BLaER1 treated with 17β-estradiol and CSF1 and Interleukin-3, amounts not matched to agents 10 nM and 100 nM (cell line): Measurements from ENCODE around the gene ZNF655.

Experiments
- H3K27ac ChIP-seq, 11 experiments: shearing (Covaris generic); formaldehyde crosslinking; 2 replicates each; pipeline ENCODE4 v1.8.1; 2022
- H3K27me3 ChIP-seq, 11 experiments: shearing (Covaris generic); formaldehyde crosslinking; 2 replicates each; pipeline ENCODE4 v1.8.1; 2022
- H3K36me3 ChIP-seq, 11 experiments: shearing (Covaris generic); formaldehyde crosslinking; 2 replicates each; pipeline ENCODE4 v1.8.1; 2022
- H3K4me1 ChIP-seq, 10 experiments: shearing (Covaris generic); formaldehyde crosslinking; 2 replicates each; pipeline ENCODE4 v1.8.1; 2022
- H3K4me2 ChIP-seq, 11 experiments: shearing (Covaris generic); formaldehyde crosslinking; 2 replicates each; pipeline ENCODE4 v1.8.1; 2022
- H3K4me3 ChIP-seq, 10 experiments: shearing (Covaris generic); formaldehyde crosslinking; 2 replicates each; pipeline ENCODE4 v1.8.1; 2022
- H3K9ac ChIP-seq, 11 experiments: shearing (Covaris generic); formaldehyde crosslinking; 2 replicates each; pipeline ENCODE4 v1.8.1; 2022
- H3K9me3 ChIP-seq, 11 experiments: shearing (Covaris generic); formaldehyde crosslinking; replicated peaks in 1 of 11; 2 replicates each; pipeline ENCODE4 v1.8.1; 2022
- H4K20me1 ChIP-seq, 11 experiments: shearing (Covaris generic); formaldehyde crosslinking; 2 replicates each; pipeline ENCODE4 v1.8.1; 2022
- Cebpa-rat ChIP-seq, 11 experiments: shearing (Covaris generic); IDR thresholded peaks; 2 replicates each; pipeline ENCODE4 v1.8.1; 2022

The ZNF655 gene

GRCh38 chr7:99557196-99557607 lies 1.2 kb upstream of the ZNF655 start:
- Histone ChIP-seq H3K9me3 (no peaks in the 10 kb centered on the region), H3K4me2 (peak overlapping the region; percentile 81 to 94 (median 88)), H3K4me1 (peaks cover 31 to 69% (median 45%) of the 10 kb centered on the region in 10 experiments), H3K27me3 (no peaks in the 10 kb centered on the region), H4K20me1 (peaks cover 10 to 32% (median 22%) of the 10 kb centered on the region in 11 experiments; a peak in 16 of 22 replicates), H3K9ac (peak overlapping the region; percentile 93 to 99 (median 97)), H3K36me3 (peaks cover 33 to 64% (median 54%) of the 10 kb centered on the region in 11 experiments), H3K4me3 (peak overlapping the region; percentile 76 to 96 (median 90)), H3K27ac (peak overlapping the region; percentile 93 to 98 (median 97); a peak in 21 of 22 replicates)
- TF ChIP-seq Cebpa-rat (IDR thresholded peaks at IDR 0.05), result no peak

GRCh38 chr7:99557940-99558305 lies 519 bp upstream of the ZNF655 start:
- H3K36me3 ChIP-seq, result peaks cover 40 to 72% (median 61%) of the 10 kb centered on the region in 11 experiments
- peak overlapping the region; percentile 93 to 99 (median 97) for H3K9ac ChIP-seq
- H3K27ac ChIP-seq, result peak overlapping the region; percentile 93 to 98 (median 97)
- no peaks in the 10 kb centered on the region for H3K27me3 ChIP-seq
- H3K4me1 ChIP-seq, result peaks cover 27 to 71% (median 46%) of the 10 kb centered on the region in 10 experiments
- H4K20me1 ChIP-seq, result peaks cover 10 to 39% (median 29%) of the 10 kb centered on the region in 11 experiments; a peak in 17 of 22 replicates
- peak overlapping the region; percentile 81 to 94 (median 88) for H3K4me2 ChIP-seq
- H3K4me3 ChIP-seq, result peak overlapping the region; percentile 76 to 96 (median 90)
- TF ChIP-seq Cebpa-rat (IDR thresholded peaks at IDR 0.05), result no peak
- H3K9me3 ChIP-seq, result no peaks in the 10 kb centered on the region

- peak overlapping the region; percentile 76 to 96 (median 90) for H3K4me3 ChIP-seq
- H3K4me2 ChIP-seq, result peak overlapping the region; percentile 81 to 94 (median 88)
- H3K36me3 ChIP-seq, result peaks cover 45 to 73% (median 66%) of the 10 kb centered on the region in 11 experiments
- no peak for TF ChIP-seq Cebpa-rat (IDR thresholded peaks at IDR 0.05)
- H4K20me1 ChIP-seq, result peaks cover 14 to 53% (median 40%) of the 10 kb centered on the region in 11 experiments; a peak in 20 of 22 replicates
- no peaks in the 10 kb centered on the region for H3K27me3 ChIP-seq
- peaks cover 27 to 79% (median 52%) of the 10 kb centered on the region in 10 experiments for H3K4me1 ChIP-seq
- no peaks in the 10 kb centered on the region for H3K9me3 ChIP-seq
- peak overlapping the region; percentile 93 to 99 (median 97) for H3K9ac ChIP-seq
- H3K27ac ChIP-seq, result peak overlapping the region; percentile 93 to 98 (median 97)
Measured at GRCh38 chr7:99559175-99559915, 903 bp downstream of the ZNF655 start.

GRCh38 chr7:99560834-99561736 lies 2.6 kb downstream of the ZNF655 start:
- H3K9ac ChIP-seq, result peak overlapping the region in 7 of 11 experiments; percentile 12 to 98 (median 93); a peak in 10 of 22 replicates
- TF ChIP-seq Cebpa-rat (IDR thresholded peaks at IDR 0.05), result no peak
- H3K4me2 ChIP-seq, result peak overlapping the region in 10 of 11 experiments; percentile 81 to 94 (median 88); a peak in 18 of 22 replicates
- H3K9me3 ChIP-seq, result no peaks in the 10 kb centered on the region
- peak overlapping the region in 3 of 11 experiments; percentile 1 to 63 (median 18); a peak in 5 of 22 replicates for H3K27ac ChIP-seq
- no peaks in the 10 kb centered on the region for H3K27me3 ChIP-seq
- H3K4me3 ChIP-seq, result peak overlapping the region in 3 of 10 experiments; percentile 76 to 88 (median 80); a peak in 3 of 20 replicates
- peaks cover 20 to 71% (median 54%) of the 10 kb centered on the region in 11 experiments; a peak in 20 of 22 replicates for H4K20me1 ChIP-seq
- H3K4me1 ChIP-seq, result peaks cover 27 to 63% (median 47%) of the 10 kb centered on the region in 10 experiments
- peaks cover 61 to 73% (median 70%) of the 10 kb centered on the region in 11 experiments for H3K36me3 ChIP-seq

GRCh38 chr7:99561737-99562051 lies 3.3 kb downstream of the ZNF655 start:
- Histone ChIP-seq H4K20me1 (peaks cover 25 to 77% (median 59%) of the 10 kb centered on the region in 11 experiments; a peak in 20 of 22 replicates), H3K4me2 (peak overlapping the region in 5 of 11 experiments; percentile 5 to 94 (median 85); a peak in 8 of 22 replicates), H3K27ac (peak overlapping the region in 2 of 11 experiments; percentile 53 to 63; a peak in 2 of 22 replicates), H3K36me3 (peaks cover 64 to 74% (median 71%) of the 10 kb centered on the region in 11 experiments), H3K9me3 (no peaks in the 10 kb centered on the region), H3K27me3 (no peaks in the 10 kb centered on the region), H3K9ac (peak overlapping the region in 3 of 11 experiments; percentile 16 to 96 (median 26); a peak in 2 of 22 replicates), H3K4me3 (no peak overlapping the region), H3K4me1 (peaks cover 25 to 57% (median 44%) of the 10 kb centered on the region in 10 experiments)
- no peak for TF ChIP-seq Cebpa-rat (IDR thresholded peaks at IDR 0.05)

GRCh38 chr7:99562114-99562784 lies 3.8 kb downstream of the ZNF655 start:
- peaks cover 67 to 75% (median 73%) of the 10 kb centered on the region in 11 experiments for H3K36me3 ChIP-seq
- H3K27ac ChIP-seq, result peak overlapping the region in 4 of 11 experiments; percentile 22 to 63 (median 54); a peak in 6 of 22 replicates
- H3K27me3 ChIP-seq, result no peaks in the 10 kb centered on the region
- no peak for TF ChIP-seq Cebpa-rat (IDR thresholded peaks at IDR 0.05)
- no peaks in the 10 kb centered on the region for H3K9me3 ChIP-seq
- peak overlapping the region in 5 of 11 experiments; percentile 14 to 96 (median 26); a peak in 4 of 22 replicates for H3K9ac ChIP-seq
- H4K20me1 ChIP-seq, result peaks cover 25 to 82% (median 59%) of the 10 kb centered on the region in 11 experiments; a peak in 20 of 22 replicates
- no peak overlapping the region for H3K4me3 ChIP-seq
- peaks cover 19 to 52% (median 38%) of the 10 kb centered on the region in 10 experiments for H3K4me1 ChIP-seq
- peak overlapping the region in 5 of 11 experiments; percentile 23 to 94 (median 85); a peak in 9 of 22 replicates for H3K4me2 ChIP-seq

- H3K9ac ChIP-seq, result peak overlapping the region in 5 of 11 experiments; percentile 14 to 39 (median 26); a peak in 4 of 22 replicates
- H4K20me1 ChIP-seq, result peaks cover 25 to 87% (median 59%) of the 10 kb centered on the region in 11 experiments; a peak in 20 of 22 replicates
- no peaks in the 10 kb centered on the region for H3K9me3 ChIP-seq
- TF ChIP-seq Cebpa-rat (IDR thresholded peaks at IDR 0.05), result no peak
- H3K36me3 ChIP-seq, result peaks cover 72 to 81% (median 79%) of the 10 kb centered on the region in 11 experiments
- H3K4me2 ChIP-seq, result peak overlapping the region in 5 of 11 experiments; percentile 23 to 94 (median 85); a peak in 8 of 22 replicates
- no peak overlapping the region for H3K4me3 ChIP-seq
- H3K4me1 ChIP-seq, result peaks cover 16 to 48% (median 35%) of the 10 kb centered on the region in 10 experiments
- H3K27me3 ChIP-seq, result no peaks in the 10 kb centered on the region
- H3K27ac ChIP-seq, result peak overlapping the region in 4 of 11 experiments; percentile 22 to 63 (median 54); a peak in 6 of 22 replicates
Measured at GRCh38 chr7:99562832-99563231, 4.4 kb downstream of the ZNF655 start.
